Measurements from ENCODE around the gene CMPK2.

CMPK2 gene, protein sequence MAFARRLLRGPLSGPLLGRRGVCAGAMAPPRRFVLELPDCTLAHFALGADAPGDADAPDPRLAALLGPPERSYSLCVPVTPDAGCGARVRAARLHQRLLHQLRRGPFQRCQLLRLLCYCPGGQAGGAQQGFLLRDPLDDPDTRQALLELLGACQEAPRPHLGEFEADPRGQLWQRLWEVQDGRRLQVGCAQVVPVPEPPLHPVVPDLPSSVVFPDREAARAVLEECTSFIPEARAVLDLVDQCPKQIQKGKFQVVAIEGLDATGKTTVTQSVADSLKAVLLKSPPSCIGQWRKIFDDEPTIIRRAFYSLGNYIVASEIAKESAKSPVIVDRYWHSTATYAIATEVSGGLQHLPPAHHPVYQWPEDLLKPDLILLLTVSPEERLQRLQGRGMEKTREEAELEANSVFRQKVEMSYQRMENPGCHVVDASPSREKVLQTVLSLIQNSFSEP

DNA sequence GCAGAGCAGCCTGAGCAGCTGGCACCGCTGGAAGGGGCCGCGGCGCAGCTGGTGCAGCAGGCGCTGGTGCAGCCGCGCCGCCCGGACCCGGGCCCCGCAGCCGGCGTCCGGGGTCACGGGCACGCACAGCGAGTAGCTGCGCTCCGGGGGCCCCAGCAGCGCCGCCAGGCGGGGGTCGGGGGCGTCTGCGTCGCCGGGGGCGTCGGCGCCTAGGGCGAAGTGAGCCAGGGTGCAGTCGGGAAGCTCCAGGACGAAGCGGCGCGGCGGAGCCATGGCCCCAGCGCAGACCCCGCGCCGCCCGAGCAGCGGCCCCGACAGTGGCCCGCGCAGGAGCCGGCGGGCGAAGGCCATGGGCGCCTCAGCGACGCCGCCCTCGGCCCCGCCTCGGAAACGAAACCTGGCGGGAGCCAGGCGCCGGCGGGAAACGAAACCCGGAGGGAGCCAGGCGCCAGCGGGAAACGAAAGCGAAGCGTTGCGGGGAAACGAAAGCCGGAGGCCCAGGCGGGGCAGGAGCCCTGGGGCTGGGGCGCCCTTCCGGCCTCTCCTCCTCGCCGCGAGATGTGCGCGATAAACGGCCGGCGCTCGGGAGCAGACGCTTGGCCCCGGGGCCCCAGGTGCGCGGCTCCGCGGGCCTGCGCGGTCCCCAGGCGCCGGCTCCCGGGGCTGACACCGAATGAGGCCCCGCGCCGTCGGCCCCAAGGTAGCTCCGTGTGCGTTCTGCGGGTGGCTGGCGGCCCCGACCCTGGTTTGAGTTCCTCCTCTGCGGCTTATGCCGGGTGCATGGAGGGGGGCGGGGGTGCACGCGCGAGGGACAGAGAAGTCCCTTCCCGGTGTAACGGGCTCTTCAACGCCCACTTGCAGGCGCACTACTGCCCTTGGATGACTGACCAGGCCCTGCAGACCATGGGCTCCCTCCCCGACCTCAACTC lies at the start of gene CMPK2:
CMPK2 (minus strand) TSS at position 562 of the 929 bp plus-strand sequence; CDS start at position 351, 211 bp downstream.
- Histone ChIP-seq H2AFZ (ENCODE audit: low read length) (no peak within 1 kb of the TSS), H3F3A (ENCODE audit: insufficient read depth, low read length) (no peaks in the 10 kb centered on the region), H3K79me2 (ENCODE audit: insufficient read depth, low read length) (no peaks in the 10 kb centered on the region), H3K4me2 (ENCODE audit: low read length) (peak within 1 kb of the TSS; percentile 63), H3K9me3 (ENCODE audit: low read length) (no peaks in the 10 kb centered on the region), H3K4me1 (ENCODE audit: insufficient read depth, low read length, severe bottlenecking) (peaks cover 6% of the 10 kb centered on the region), H3K9me2 (ENCODE audit: low read depth, low read length) (no peaks in the 10 kb centered on the region), H3K9ac (ENCODE audit: low read length) (no peak within 1 kb of the TSS), H3K27ac (ENCODE audit: low read depth, low read length, poor library complexity, severe bottlenecking) (no peak within 1 kb of the TSS), H3K4me3 (ENCODE audit: low read depth, low read length, poor library complexity, severe bottlenecking) (peak within 1 kb of the TSS; percentile 55), H3K27me3 (ENCODE audit: insufficient read depth, low read length) (no peaks in the 10 kb centered on the region; the same call in 1 of the 2 replicates), H3K36me3 (ENCODE audit: insufficient read depth, low read length) (no peaks in the 10 kb centered on the region), H4K20me1 (ENCODE audit: insufficient read depth, low read length) (no peaks in the 10 kb centered on the region)
- no peak for TF ChIP-seq EZH2 (IDR thresholded peaks at IDR 0.05; ENCODE audit: borderline replicate concordance, low read length)
- TF ChIP-seq, protein P1, sequence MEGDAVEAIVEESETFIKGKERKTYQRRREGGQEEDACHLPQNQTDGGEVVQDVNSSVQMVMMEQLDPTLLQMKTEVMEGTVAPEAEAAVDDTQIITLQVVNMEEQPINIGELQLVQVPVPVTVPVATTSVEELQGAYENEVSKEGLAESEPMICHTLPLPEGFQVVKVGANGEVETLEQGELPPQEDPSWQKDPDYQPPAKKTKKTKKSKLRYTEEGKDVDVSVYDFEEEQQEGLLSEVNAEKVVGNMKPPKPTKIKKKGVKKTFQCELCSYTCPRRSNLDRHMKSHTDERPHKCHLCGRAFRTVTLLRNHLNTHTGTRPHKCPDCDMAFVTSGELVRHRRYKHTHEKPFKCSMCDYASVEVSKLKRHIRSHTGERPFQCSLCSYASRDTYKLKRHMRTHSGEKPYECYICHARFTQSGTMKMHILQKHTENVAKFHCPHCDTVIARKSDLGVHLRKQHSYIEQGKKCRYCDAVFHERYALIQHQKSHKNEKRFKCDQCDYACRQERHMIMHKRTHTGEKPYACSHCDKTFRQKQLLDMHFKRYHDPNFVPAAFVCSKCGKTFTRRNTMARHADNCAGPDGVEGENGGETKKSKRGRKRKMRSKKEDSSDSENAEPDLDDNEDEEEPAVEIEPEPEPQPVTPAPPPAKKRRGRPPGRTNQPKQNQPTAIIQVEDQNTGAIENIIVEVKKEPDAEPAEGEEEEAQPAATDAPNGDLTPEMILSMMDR (IDR thresholded peaks at IDR 0.05; ENCODE audit: low read length): no peak

DNA sequence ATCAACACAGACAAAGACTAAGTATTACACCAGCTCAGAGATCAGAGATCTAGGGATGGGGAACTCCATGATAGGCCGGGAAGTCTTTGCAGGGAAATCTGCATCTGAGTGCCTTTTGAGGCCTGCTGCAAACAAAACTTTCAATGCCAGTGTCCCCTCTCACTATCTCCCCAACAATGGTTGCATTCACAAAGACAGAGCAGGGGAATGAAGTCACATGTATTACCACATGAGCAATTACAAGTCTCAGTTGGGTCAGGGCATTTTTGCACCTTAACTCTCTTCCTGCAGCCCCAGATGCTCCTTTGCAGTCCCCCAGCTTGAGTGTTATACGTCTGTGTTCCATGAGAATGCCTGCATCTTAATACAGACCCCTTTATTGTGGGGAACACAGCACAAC lies 49.7 kb upstream of the CMPK2 start:
- Histone ChIP-seq H3F3A (ENCODE audit: insufficient read depth, low read length) (no peaks in the 10 kb centered on the region), H3K79me2 (ENCODE audit: insufficient read depth, low read length) (no peaks in the 10 kb centered on the region), H2AFZ (ENCODE audit: low read length) (no peak overlapping the region), H3K4me2 (ENCODE audit: low read length) (no peak overlapping the region), H4K20me1 (ENCODE audit: insufficient read depth, low read length) (no peaks in the 10 kb centered on the region), H3K27me3 (ENCODE audit: insufficient read depth, low read length) (no peaks in the 10 kb centered on the region; the same call in 1 of the 2 replicates), H3K9ac (ENCODE audit: low read length) (no peak overlapping the region), H3K9me2 (ENCODE audit: low read depth, low read length) (no peaks in the 10 kb centered on the region), H3K9me3 (ENCODE audit: low read length) (no peaks in the 10 kb centered on the region), H3K36me3 (ENCODE audit: insufficient read depth, low read length) (no peaks in the 10 kb centered on the region), H3K27ac (ENCODE audit: low read depth, low read length, poor library complexity, severe bottlenecking) (no peak overlapping the region), H3K4me1 (ENCODE audit: insufficient read depth, low read length, severe bottlenecking) (no peaks in the 10 kb centered on the region), H3K4me3 (ENCODE audit: low read depth, low read length, poor library complexity, severe bottlenecking) (no peak overlapping the region)
- TF ChIP-seq, protein P1 (IDR thresholded peaks at IDR 0.05; ENCODE audit: low read length): no peak
- TF ChIP-seq EZH2 (IDR thresholded peaks at IDR 0.05; ENCODE audit: borderline replicate concordance, low read length): no peak

DNA sequence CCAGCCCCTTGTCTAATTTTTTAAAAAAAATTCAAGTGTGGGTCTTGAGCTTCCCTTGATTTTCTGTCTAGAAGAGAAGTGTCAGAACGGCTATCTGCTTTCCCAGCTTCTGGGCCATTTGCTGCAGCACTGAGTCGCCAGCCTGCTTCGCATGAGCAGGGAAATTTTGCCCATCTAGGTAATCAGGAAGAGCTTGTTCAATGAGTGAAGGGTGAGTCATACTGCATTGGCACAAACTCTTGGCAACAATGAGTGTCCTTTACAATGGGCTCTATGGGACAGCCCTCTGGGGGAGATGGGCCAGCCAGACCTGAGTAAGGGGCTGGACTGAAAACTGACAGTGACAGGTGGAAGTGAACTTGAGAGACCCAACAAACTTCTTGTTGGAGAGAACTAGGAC lies 49.1 kb upstream of the CMPK2 start:
- no peak overlapping the region for H2AFZ ChIP-seq (ENCODE audit: low read length)
- H3K9ac ChIP-seq (ENCODE audit: low read length): no peak overlapping the region
- H3K9me2 ChIP-seq (ENCODE audit: low read depth, low read length): no peaks in the 10 kb centered on the region
- no peaks in the 10 kb centered on the region for H3K9me3 ChIP-seq (ENCODE audit: low read length)
- H3K27me3 ChIP-seq (ENCODE audit: insufficient read depth, low read length): no peaks in the 10 kb centered on the region; the same call in 1 of the 2 replicates
- H4K20me1 ChIP-seq (ENCODE audit: insufficient read depth, low read length): no peaks in the 10 kb centered on the region
- TF ChIP-seq, protein P1 (IDR thresholded peaks at IDR 0.05; ENCODE audit: low read length): no peak
- no peak for TF ChIP-seq EZH2 (IDR thresholded peaks at IDR 0.05; ENCODE audit: borderline replicate concordance, low read length)
- no peaks in the 10 kb centered on the region for H3K36me3 ChIP-seq (ENCODE audit: insufficient read depth, low read length)
- no peaks in the 10 kb centered on the region for H3F3A ChIP-seq (ENCODE audit: insufficient read depth, low read length)
- no peak overlapping the region for H3K4me2 ChIP-seq (ENCODE audit: low read length)
- H3K4me3 ChIP-seq (ENCODE audit: low read depth, low read length, poor library complexity, severe bottlenecking): no peak overlapping the region
- H3K79me2 ChIP-seq (ENCODE audit: insufficient read depth, low read length): no peaks in the 10 kb centered on the region
- H3K27ac ChIP-seq (ENCODE audit: low read depth, low read length, poor library complexity, severe bottlenecking): no peak overlapping the region
- H3K4me1 ChIP-seq (ENCODE audit: insufficient read depth, low read length, severe bottlenecking): no peaks in the 10 kb centered on the region

All from OCI-LY1 (cell line).